GM10266 (cell line): ENCODE measurements around the gene KLC3.

Source experiments
- DNase-seq: peaks from one replicate; pipeline ENCODE4 v3.0.0; 2012; ENCODE audit errors: extremely low spot score
- TF ChIP-seq, protein P1 (sequence below): IDR thresholded peaks from 2 replicates; pipeline ENCODE4 v1.5.1; 2012; ENCODE audit warnings: mild to moderate bottlenecking, low read depth; ENCODE audit not compliant: control insufficient read depth, insufficient read depth; ENCODE audit errors: missing control alignments

The KLC3 gene

GRCh38 chr19:45362291-45362690, 21.7 kb downstream of the KLC3 start:
- DNase-seq: no peak
- TF ChIP-seq, protein P1, sequence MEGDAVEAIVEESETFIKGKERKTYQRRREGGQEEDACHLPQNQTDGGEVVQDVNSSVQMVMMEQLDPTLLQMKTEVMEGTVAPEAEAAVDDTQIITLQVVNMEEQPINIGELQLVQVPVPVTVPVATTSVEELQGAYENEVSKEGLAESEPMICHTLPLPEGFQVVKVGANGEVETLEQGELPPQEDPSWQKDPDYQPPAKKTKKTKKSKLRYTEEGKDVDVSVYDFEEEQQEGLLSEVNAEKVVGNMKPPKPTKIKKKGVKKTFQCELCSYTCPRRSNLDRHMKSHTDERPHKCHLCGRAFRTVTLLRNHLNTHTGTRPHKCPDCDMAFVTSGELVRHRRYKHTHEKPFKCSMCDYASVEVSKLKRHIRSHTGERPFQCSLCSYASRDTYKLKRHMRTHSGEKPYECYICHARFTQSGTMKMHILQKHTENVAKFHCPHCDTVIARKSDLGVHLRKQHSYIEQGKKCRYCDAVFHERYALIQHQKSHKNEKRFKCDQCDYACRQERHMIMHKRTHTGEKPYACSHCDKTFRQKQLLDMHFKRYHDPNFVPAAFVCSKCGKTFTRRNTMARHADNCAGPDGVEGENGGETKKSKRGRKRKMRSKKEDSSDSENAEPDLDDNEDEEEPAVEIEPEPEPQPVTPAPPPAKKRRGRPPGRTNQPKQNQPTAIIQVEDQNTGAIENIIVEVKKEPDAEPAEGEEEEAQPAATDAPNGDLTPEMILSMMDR: no peak

DNA sequence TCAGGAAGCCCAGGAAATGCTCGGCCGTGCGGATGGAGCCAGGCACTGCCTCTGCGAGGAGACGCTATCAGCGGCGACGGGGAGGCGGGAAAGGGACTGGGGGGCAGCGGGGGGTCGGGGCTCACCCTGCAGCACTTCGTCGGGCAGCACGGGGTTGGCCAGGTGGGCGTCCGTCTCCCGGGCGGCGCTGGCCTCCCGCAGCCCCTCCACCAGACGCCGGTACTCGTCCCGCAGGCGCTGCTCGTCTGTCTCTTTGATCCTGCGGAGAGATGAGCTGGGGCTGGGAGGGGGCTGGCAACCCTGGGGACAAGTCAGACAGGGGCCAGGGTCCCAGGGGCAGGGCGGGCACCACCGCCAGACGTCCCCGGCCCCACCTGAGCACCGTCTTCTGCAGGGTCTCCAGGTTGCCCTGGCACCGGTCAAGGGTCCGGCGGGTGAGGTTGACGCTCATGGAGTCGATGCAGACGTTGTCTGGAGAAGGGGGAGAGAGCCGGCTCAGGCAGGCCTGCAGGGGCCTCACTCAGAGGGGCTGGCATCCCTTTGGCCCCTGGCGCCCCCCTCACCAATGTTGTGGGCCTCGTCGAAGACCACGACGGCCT, 23.4 kb downstream of the KLC3 start:
- no peak for DNase-seq

GRCh38 chr19:45364696-45365095, 24.1 kb downstream of the KLC3 start:
- TF ChIP-seq, protein P1: no peak
- DNase-seq: no peak

More for the DNA sequence above, 23.4 kb downstream of the KLC3 start:
- TF ChIP-seq, protein P1: no peak

DNA sequence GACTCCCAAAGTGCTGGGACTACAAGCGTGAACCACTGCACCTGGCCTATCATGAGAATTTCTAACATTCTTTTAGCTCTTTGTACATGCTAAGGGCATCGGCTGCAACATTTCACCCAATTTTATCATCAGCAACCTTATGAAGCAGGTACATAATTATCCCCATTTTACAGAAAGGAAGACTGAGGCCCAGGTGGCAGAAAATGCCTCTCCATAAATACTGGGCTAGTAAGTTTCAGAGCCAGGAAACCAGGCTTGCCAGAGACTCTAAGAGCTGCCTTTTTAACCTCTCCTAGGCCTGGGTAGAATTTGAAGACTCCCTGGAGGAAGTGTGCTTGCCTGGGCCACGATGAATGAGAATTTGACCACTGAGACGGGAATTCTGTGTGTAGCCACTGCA, 27.6 kb downstream of the KLC3 start:
- DNase-seq: no peak
- TF ChIP-seq, protein P1: no peak

GRCh38 chr19:45368737-45369340, 28.3 kb downstream of the KLC3 start:
- TF ChIP-seq, protein P1: no peak
- no peak for DNase-seq

DNA sequence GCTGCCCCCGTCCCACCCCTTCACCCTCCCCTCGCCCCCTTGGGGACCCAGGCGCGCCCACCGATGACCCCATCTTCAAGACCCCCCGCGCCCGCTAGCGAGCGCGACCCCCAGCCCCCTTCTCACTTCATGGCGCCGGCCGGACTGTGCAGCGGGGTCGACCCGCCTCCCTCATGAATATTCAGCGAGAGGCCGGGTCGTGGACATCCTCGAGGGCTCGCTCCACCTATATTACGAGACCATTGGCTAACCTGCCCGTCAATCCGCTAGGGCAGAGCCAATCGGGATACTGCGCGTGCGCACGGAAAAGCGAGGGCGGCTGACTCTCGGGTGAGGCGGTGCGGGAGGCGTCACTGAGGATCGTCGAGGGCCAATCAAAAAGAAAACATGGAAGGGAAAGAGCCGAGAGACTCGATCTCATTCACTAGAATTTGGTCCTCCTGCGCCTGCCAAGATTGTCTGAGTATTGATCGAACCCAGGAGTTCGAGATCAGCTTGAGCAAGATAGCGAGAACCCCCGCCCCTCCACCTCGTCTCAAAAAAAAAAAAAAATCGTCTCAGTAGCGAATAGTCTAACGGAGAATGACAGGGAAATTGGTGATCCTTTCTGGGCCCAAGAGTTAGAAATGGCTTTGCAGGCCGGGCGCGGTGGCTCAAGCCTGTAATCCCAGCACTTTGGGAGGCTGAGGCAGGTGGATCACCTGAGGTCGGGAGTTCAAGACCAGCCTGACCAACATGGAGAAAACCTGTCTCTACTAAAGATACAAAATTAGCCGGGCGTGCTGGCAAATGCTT, 30.1 kb downstream of the KLC3 start, which contains the start of gene ERCC2:
Gene ERCC2, minus strand, starts transcription at position 164 of the 795 bp plus-strand sequence. Its CDS starts 33 bp downstream, at position 131.
- TF ChIP-seq, protein P1: no peak
- DNase-seq: peak; percentile 100
